ENCODE data around the gene NSMF.
"Not testable (repeated sequence)": the region's sequence is repeated elsewhere in the genome, so short reads cannot be mapped to it uniquely, and the experiment has no call there.

The NSMF gene

DNA sequence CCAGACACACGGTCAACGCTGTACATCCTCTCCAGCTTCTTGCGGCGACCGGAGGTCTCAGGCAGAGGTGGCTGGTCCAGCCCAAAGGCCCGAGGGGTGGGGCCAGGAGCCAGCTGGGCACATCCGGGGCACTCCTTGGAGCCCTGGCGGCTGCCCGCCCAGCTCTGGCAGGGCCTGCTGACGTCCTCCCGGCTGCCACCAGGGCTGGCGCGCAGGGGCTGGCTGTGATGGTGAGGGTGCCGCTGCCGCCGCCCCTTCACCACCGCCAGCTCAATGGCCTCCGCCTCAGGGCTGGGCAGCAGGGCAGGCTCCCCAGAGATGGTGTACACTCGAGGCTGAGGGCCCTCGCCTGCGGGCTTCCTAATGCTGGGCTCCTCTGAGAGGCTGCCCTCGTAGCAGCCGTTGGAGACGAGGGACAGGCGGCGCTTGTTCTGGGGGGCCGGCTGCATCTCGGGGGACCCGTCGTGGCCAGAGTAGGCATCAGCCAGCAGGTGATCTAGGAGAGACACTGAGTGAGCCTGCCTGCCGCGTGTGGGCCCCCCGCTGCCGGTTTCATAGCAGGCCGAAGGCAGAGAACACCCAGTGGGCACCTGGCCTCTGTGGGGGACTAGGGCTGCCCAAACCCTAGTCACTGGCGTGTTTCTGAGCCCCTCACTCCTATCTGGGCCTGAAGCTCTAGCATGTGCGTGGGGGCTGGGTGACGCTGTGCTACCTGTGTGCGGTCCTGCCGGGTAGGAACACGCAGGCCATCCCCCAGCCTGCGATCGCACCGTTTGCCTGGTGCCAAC is 1.5 kb downstream of the NSMF start:
- peak; percentile 46 for DNase-seq

DNA sequence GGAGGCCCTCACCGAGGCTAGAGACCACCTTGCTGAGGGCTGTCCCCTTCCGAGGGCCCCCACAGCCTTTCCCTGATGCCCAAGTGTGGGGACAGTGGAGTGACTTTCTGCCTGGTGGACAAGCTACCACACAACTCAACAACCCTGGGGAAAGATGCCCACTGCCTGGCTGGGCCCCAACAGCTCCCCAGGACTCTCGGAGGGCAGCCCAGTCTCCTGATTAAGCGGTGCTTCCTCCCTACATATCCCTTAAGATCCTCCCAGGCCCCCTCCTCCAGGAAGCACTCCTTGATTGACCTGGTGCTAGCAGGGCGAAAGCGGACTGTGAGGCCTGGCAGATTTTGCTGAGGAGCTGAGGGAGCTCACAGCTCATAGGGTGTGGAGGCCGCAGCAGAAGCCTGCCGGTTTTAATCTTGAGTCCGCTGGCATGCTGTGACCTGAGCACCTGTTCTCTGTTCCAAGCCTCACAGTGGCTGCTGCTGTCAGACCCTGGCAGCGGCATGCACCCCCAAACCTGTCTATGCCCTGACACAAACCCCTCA is 2.2 kb downstream of the NSMF start:
- peak; percentile 39 for DNase-seq

GRCh38 chr9:137456061-137456863 is 2.9 kb downstream of the NSMF start:
- peak; percentile 41 for DNase-seq

- DNase-seq: peak; percentile 41
These were observed 3.7 kb downstream of the NSMF start for GRCh38 chr9:137455359-137455991.

- DNase-seq: peak; percentile 52
These were observed 4.4 kb downstream of the NSMF start for GRCh38 chr9:137454597-137455358.

GRCh38 chr9:137454145-137454596 is 5.0 kb downstream of the NSMF start:
- peak; percentile 68 for DNase-seq

DNA sequence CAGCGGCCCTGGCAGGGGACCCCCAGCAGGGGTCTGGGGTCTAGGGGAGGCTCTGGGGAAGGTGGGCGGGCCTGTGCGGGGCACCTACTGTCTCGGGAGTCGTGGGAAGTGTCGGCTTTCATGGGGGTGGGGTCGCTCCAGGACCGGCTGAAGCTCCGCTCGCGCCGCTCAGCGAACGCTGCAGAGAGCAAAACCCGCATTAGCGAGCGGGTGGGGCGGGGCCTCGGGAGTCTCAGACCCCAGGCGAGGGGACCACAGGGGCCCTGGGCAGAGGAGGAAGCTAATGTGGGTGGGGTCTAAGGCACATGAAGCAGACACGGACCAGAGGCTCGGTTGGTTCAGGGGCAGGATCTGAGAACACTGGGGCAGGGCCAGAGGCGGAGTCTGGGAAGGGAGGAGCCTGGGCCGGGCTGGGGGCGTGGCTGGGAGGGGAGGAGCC is 5.5 kb downstream of the NSMF start:
- DNase-seq: peak; percentile 76

- DNase-seq: no peak
These were observed 6.1 kb downstream of the NSMF start for GRCh38 chr9:137452761-137453642.

- no peak for DNase-seq
These were observed 7.0 kb downstream of the NSMF start for GRCh38 chr9:137452006-137452760.

DNA sequence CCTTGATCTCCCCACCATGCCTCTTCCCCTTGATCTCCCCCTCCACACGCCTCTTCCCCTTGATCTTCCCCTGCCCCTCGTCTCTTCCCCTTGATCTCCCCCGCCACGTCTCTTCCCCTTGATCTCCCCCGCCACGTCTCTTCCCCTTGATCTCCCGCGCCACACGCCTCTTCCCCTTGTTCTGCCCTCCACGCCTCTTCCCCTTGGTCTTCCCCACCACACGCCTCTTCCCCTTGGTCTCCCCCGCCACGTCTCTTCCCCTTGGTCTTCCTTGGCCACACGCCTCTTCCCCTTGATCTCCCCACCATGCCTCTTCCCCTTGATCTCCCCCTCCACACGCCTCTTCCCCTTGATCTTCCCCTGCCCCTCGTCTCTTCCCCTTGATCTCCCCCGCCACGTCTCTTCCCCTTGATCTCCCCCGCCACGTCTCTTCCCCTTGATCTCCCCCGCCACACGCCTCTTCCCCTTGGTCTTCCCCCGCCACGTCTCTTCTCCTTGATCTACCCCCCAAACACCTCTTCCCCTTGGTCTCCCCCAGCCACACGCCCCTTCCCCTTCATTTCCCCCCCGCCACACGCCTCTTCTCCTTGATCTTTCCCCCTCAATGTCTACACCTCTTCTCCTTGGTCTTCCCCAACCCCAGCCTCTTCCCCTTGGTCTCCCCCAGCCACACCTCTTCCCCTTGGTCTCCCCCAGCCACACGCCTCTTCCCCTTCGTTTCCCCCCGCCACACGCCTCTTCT is 7.7 kb downstream of the NSMF start:
- DNase-seq: not testable (repeated sequence)

GRCh38 chr9:137450539-137451222 is 8.5 kb downstream of the NSMF start:
- DNase-seq: not testable (repeated sequence)

GRCh38 chr9:137449931-137450538 is 9.1 kb downstream of the NSMF start:
- DNase-seq: no peak

DNA sequence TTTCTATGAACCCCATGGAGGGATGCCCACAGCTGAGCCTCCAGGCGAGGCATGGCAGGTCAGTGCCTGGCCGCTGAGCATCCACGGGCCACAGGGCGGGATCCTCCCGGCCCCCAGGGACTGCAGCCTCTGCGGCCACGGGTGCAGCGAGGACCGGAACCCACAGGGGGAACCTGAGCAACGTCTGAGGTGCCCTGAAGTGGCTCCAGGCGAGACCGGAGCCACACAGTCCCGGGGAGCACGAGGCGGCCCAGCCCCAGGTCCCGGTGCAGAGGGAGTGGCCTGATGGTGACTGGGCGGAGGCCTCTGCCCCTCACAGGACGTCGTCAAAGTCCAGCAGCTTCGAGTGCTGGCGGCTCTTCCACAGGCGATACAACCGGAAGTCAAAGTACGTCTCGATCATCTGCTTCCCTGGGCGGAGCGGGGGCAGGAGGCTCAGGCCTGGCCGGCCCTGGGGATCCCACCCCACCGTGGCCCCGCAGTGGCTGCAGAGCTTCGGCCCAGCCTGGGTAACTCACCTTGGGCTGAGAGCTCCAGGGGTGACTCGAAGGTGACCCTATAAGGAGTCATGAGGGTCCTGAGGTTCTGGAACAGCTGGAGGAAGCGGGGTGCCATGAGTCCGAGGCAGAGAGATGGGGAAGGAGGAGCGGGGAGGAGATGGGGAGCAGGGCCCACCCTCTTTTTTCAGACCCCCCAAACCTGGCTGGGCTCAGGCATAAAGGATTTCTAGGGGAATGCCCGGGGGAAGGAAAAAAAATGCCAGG is 9.9 kb downstream of the NSMF start:
- DNase-seq: no peak

DNA sequence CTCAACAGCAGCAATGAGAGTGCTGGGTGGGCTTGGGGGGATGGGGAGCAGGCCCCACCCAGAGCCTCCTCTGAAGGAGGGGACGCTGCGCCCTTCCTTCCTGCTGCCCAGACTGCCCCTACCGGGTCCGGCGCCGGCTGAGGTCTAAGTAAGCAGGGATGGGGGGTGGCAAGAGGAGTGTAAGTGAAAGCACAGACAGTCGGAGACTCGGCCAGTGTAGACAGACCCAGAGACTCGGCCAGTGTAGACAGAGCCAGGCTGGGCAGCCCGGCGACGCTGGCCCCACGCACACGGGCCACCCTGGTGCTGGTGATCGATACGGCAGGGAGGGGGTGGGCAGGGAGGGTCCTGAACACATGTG is 10.6 kb downstream of the NSMF start:
- no peak for DNase-seq

DNA sequence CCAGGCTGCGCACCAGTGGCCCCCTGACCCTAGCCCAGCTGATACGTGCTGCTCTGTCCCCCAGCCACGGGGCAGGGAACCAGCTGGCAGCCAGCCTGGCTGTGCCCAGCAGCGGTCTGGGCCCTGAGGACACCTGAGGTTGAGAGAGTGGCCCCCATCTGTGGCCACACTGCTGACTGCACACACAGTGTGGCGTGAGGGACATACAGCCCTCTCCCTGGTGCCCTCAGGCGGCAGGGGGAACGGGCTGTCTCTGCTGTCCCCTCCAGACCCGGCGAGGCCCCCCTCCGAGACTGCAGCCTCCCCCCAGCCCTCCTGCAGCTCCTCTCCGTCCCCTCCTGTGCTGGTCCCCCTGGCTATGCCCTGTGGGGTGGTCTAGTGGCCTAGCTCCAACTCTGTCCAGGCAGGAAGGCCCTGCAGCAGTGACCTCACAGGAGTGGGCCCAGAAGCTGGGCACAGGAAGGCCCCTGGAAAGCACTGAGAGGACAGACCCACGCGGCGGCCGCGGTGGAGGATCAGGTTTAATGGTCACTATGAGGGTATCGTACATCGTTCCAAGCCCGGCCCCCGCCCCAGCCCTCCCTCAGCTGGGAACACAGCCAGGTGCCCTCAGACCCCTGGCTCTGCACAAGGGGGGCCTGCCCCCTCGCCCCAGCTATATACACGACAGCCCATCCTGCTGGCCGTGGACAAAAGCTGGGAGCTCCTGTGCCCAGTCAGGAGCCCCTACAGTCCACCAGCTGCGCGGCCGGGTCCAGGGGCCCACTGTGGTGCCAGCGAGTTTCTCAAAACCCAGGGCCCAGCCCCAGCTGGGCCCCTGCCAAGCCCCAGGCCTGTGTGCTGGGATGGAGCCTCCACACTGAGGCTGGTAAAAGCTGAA is 11.2 kb downstream of the NSMF start:
- DNase-seq: no peak

DNA sequence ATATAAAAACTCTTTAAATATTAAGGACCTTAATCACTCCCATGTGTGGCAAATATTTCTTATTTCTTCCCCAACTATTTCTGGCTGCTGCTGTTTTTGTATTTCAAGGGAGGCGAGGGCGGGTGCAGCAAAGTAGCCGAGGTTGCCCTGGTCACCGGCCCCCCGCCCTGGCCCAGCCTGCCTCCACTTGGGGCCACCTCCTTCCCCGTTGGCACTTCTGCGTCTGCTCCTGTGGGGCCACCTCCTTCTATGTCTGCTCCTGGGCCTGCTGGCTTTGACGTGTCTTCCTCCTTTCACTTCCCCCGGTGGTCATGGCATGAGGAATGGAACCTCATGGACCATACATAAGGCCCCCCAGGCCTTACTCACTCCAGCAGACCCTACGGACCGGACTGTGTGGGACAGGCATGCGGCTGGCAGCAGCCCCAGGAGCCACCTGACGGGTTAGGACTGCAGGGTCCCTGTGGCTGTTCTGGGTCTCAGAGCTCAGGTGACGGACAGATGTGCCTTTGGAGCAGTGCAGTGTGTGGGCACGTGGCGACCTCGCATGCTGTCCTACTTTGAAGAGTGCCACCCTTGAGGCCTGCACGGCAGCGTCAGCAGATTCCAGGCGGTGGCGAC is 12.2 kb downstream of the NSMF start:
- no peak for DNase-seq

Data from right forelimb (tissue), 1 donor.